Spleen (tissue), 11 donors: ENCODE data around the gene CRACDL. TPM values are rescaled to one million over a fixed set of nuclear protein-coding genes. Genes with fewer than 3 reads are reported as not detected.

ENCODE experiments used
- DNase-seq: peaks from one replicate; pipeline ENCODE4 v3.0.0-alpha.2; 2020
- H3K27ac ChIP-seq, 8 donors: fragments of 200-600 bp; sonication (generic) in 7 of 8; 1 replicate in 4 of 8; 2 replicates in 4 of 8; pipeline versions ENCODE4 v1.5.0 to v1.8.0; 2016 to 2021; ENCODE audit warnings: inconsistent platforms in 4 of 8, mild to moderate bottlenecking in 4 of 8, moderate library complexity in 1 of 8
- H3K27me3 ChIP-seq, 7 donors: fragments of 200-600 bp; sonication (generic) in 6 of 7; replicated peaks in 1 of 7; 1 replicate in 4 of 7; 2 replicates in 3 of 7; pipeline versions ENCODE4 v1.5.0 to v1.8.0; 2016 to 2021; ENCODE audit warnings: inconsistent platforms in 3 of 7, mild to moderate bottlenecking in 1 of 7
- H3K36me3 ChIP-seq, 6 donors: fragments of 200-600 bp; sonication (generic) in 5 of 6; 1 replicate in 4 of 6; 2 replicates in 2 of 6; pipeline versions ENCODE4 v1.5.0 to v1.8.0; 2016 to 2021; ENCODE audit warnings: inconsistent platforms in 2 of 6
- H3K4me1 ChIP-seq, 6 donors: fragments of 200-600 bp; sonication (generic) in 5 of 6; 1 replicate in 3 of 6; 2 replicates in 3 of 6; pipeline versions ENCODE4 v1.5.0 to v1.8.0; 2016 to 2021; ENCODE audit warnings: inconsistent platforms in 3 of 6
- H3K4me3 ChIP-seq, 8 donors: fragments of 200-600 bp; sonication (generic) in 7 of 8; 1 replicate in 4 of 8; 2 replicates in 4 of 8; pipeline versions ENCODE4 v1.5.0 to v1.8.0; 2016 to 2021; ENCODE audit warnings: inconsistent platforms in 4 of 8, mild to moderate bottlenecking in 4 of 8, moderate library complexity in 2 of 8
- H3K9me3 ChIP-seq, 8 donors: fragments of 200-600 bp; sonication (generic) in 7 of 8; 1 replicate in 4 of 8; 2 replicates in 4 of 8; pipeline versions ENCODE4 v1.5.0 to v1.8.0; 2016 to 2021; ENCODE audit warnings: inconsistent platforms in 4 of 8
- POLR2A ChIP-seq, 3 donors: fragments of 450-650 bp; IDR thresholded peaks; one replicate each; pipeline ENCODE4 v1.5.1; 2017; ENCODE audit warnings: antibody characterized with exemption in 3 of 3, mild to moderate bottlenecking in 1 of 3
- POLR2AphosphoS5 ChIP-seq, 3 donors: sonication (generic); formaldehyde crosslinking; IDR thresholded peaks; one replicate each; pipeline ENCODE4 v1.5.1; 2017; ENCODE audit warnings: antibody characterized with exemption in 3 of 3
- WGBS, 5 donors: extraction: QIAGEN DNeasy Blood & Tissue Kit in 3 of 5; methylation state at CpG; one replicate each; pipeline versions ENCODE4 v1.1.5 to v1.1.7; 2013 to 2018; 5-methylcytosine and 5-hydroxymethylcytosine counted together
- intact Hi-C: fragments of 100-400 bp; cut with DNase I; formaldehyde crosslinking; loops from one replicate; pipeline ENCODE4 v1.15.0; 2023; ENCODE audit warnings: low total_unique reads
- polyA plus RNA-seq, 3 donors: library from polyadenylated mRNA; stranded (reverse); fragments of 200-250 nt; gene quantifications; one replicate each; pipeline ENCODE4 v1.2.1, GENCODE V29; 2013
- total RNA-seq, 7 donors: library from RNA; depleted of rRNA in 3 of 7; stranded (reverse); fragments of >200 nt in 3 of 7; fragmentation: NEBNext Ultra II Directional in 4 of 7; extraction: Animal tissue kit (Norgen Biotek cat#: 25700) in 4 of 7; gene quantifications; one replicate each; pipeline versions ENCODE4 v1.1.0 to v1.2.1, GENCODE V29; 2016 to 2021
- TF ChIP-seq, protein P1 (sequence below), 11 experiments: fragments of 200-600 bp in 7 of 11; fragments of 450-650 bp in 4 of 11; sonication (generic) in 4 of 11; IDR thresholded peaks in 8 of 11; conservative IDR thresholded peaks in 3 of 11; 1 replicate in 7 of 11; 2 replicates in 4 of 11; pipeline versions ENCODE4 v1.4.0 to v1.8.0; 2016 to 2021; ENCODE audit warnings: antibody characterized with exemption in 11 of 11, inconsistent platforms in 4 of 11, mild to moderate bottlenecking in 1 of 11
- donor health status: healthy with polysubstance abuse.
- donor health status: DM: no; HTN: no; CAD: no; lungs with moderate emphysema.
- donor health status: DM: no; HTN: no; CAD: no.
- donor health status: Bipolar disorder and iron deficiency.
- donor health status: healthy.
- donor health status: DM: no; HTN: no; CAD: no.
- donor health status: DM: yes; HTN: yes; CAD: no.

The CRACDL gene
- total and polyA plus RNA-seq, 10 donors, result 0.52 to 5.1 (median 1.4) TPM

- Histone ChIP-seq H3K4me3 (no peak overlapping the region), H3K4me1 (peaks cover 0 to 57% (median 29%) of the 10 kb centered on the region in 6 donors), H3K27me3 (peaks cover 0 to 9% (median 5%) of the 10 kb centered on the region in 7 donors), H3K9me3 (no peaks in the 10 kb centered on the region), H3K36me3 (no peaks in the 10 kb centered on the region), H3K27ac (peak overlapping the region in 3 of 8 donors; percentile 33 to 62 (median 59))
- 91 to 96% (median 93%) methylated on average over 11 of the region's 11 CpGs for WGBS, 5 donors
- no peak for DNase-seq
- TF ChIP-seq, protein P1, sequence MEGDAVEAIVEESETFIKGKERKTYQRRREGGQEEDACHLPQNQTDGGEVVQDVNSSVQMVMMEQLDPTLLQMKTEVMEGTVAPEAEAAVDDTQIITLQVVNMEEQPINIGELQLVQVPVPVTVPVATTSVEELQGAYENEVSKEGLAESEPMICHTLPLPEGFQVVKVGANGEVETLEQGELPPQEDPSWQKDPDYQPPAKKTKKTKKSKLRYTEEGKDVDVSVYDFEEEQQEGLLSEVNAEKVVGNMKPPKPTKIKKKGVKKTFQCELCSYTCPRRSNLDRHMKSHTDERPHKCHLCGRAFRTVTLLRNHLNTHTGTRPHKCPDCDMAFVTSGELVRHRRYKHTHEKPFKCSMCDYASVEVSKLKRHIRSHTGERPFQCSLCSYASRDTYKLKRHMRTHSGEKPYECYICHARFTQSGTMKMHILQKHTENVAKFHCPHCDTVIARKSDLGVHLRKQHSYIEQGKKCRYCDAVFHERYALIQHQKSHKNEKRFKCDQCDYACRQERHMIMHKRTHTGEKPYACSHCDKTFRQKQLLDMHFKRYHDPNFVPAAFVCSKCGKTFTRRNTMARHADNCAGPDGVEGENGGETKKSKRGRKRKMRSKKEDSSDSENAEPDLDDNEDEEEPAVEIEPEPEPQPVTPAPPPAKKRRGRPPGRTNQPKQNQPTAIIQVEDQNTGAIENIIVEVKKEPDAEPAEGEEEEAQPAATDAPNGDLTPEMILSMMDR (IDR thresholded peaks at IDR 0.05 in 8 of 11, conservative IDR thresholded peaks at IDR 0.05 in 3 of 11), result no peak
- TF ChIP-seq POLR2A (IDR thresholded peaks at IDR 0.05), result no peak
- no peak for TF ChIP-seq POLR2AphosphoS5 (IDR thresholded peaks at IDR 0.05)
- intact Hi-C loops, result no loop called here
Observed at GRCh38 chr2:98827625-98828368, 108.2 kb downstream of the CRACDL start.

GRCh38 chr2:98826856-98827255 lies 109.2 kb downstream of the CRACDL start:
- Histone ChIP-seq H3K4me3 (no peak overlapping the region), H3K4me1 (peaks cover 0 to 62% (median 30%) of the 10 kb centered on the region in 6 donors), H3K27ac (no peak overlapping the region), H3K27me3 (peaks cover 0 to 18% (median 13%) of the 10 kb centered on the region in 7 donors), H3K36me3 (no peaks in the 10 kb centered on the region), H3K9me3 (peaks cover 0 to 7% (median 0%) of the 10 kb centered on the region in 8 donors)
- DNase-seq, result no peak
- intact Hi-C loops, result no loop called here
- 91 to 96% (median 96%) methylated on average over 12 to 15 of the region's 15 CpGs for WGBS, 5 donors
- TF ChIP-seq POLR2A (IDR thresholded peaks at IDR 0.05) (no peak), POLR2AphosphoS5 (IDR thresholded peaks at IDR 0.05) (no peak)
- TF ChIP-seq, protein P1 (IDR thresholded peaks at IDR 0.05 in 8 of 11, conservative IDR thresholded peaks at IDR 0.05 in 3 of 11), result no peak

- peak overlapping the region in 4 of 8 donors; percentile 90 to 92 (median 91) for H3K27ac ChIP-seq
- H3K4me3 ChIP-seq, result peak overlapping the region in 1 of 8 donors; percentile 70
- H3K4me1 ChIP-seq, result peaks cover 0 to 72% (median 30%) of the 10 kb centered on the region in 6 donors
- peaks cover 0 to 21% (median 13%) of the 10 kb centered on the region in 7 donors for H3K27me3 ChIP-seq
- 93 to 98% (median 97%) methylated on average over 5 to 6 of the region's 6 CpGs for WGBS, 5 donors
- intact Hi-C loops, result no loop called here
- peaks cover 0 to 7% (median 0%) of the 10 kb centered on the region in 8 donors for H3K9me3 ChIP-seq
- DNase-seq, result no peak
- no peak for TF ChIP-seq POLR2A (IDR thresholded peaks at IDR 0.05)
- no peak for TF ChIP-seq POLR2AphosphoS5 (IDR thresholded peaks at IDR 0.05)
- TF ChIP-seq, protein P1 (IDR thresholded peaks at IDR 0.05 in 8 of 11, conservative IDR thresholded peaks at IDR 0.05 in 3 of 11), result no peak
- no peaks in the 10 kb centered on the region for H3K36me3 ChIP-seq
Observed at GRCh38 chr2:98825858-98826257, 110.2 kb downstream of the CRACDL start.

- DNase-seq, result peak; percentile 56
- WGBS, 5 donors, result 84 to 96% (median 94%) methylated on average over 5 to 6 of the region's 6 CpGs
- intact Hi-C loops, result no loop called here
- peaks cover 0 to 21% (median 13%) of the 10 kb centered on the region in 7 donors for H3K27me3 ChIP-seq
- TF ChIP-seq POLR2A (IDR thresholded peaks at IDR 0.05) (no peak), POLR2AphosphoS5 (IDR thresholded peaks at IDR 0.05) (no peak)
- TF ChIP-seq, protein P1 (IDR thresholded peaks at IDR 0.05 in 8 of 11, conservative IDR thresholded peaks at IDR 0.05 in 3 of 11), result no peak
- peak overlapping the region in 1 of 8 donors; percentile 70 for H3K4me3 ChIP-seq
- H3K9me3 ChIP-seq, result peaks cover 0 to 7% (median 0%) of the 10 kb centered on the region in 8 donors
- H3K4me1 ChIP-seq, result peaks cover 0 to 77% (median 30%) of the 10 kb centered on the region in 6 donors
- H3K36me3 ChIP-seq, result no peaks in the 10 kb centered on the region
- H3K27ac ChIP-seq, result peak overlapping the region in 6 of 8 donors; percentile 84 to 92 (median 90)
Observed at GRCh38 chr2:98825404-98825803, 110.6 kb downstream of the CRACDL start.
